CMK (cell line): ENCODE data around the gene MN1.

Source experiments
- DNase-seq: peaks from one replicate; pipeline ENCODE4 v3.0.0-alpha.2; 2010; ENCODE audit warnings: low read depth

The MN1 gene

GRCh38 chr22:27801616-27802345 lies at the start of gene MN1:
Gene MN1, minus strand, starts transcription at chr22:27801756. Its CDS starts 1,213 bp downstream, at chr22:27800543.
- DNase-seq, result no peak

- no peak for DNase-seq
Observed at GRCh38 chr22:27850000-27850521, 48.5 kb upstream of the MN1 start.

GRCh38 chr22:27848005-27848404 lies 46.4 kb upstream of the MN1 start:
- no peak for DNase-seq

DNA sequence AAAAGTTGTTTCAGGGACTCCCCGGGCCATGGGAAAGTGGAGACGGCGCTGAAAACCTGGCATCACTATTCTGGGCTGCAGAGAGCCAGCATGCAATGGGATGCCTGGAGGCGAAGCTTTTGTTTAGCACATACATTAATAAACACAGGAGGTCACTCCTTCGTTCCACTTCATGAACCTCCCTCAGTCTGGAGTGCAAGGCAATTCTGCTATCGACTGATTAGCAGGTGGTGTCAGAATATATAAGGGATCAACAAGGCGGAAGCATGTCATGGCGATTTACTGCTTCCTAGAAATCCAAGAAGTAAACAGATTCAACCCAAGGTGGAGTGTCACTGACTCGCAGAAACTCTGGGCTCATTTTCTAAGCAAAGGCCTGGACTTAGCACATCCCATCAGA lies 45.4 kb upstream of the MN1 start:
- DNase-seq, result no peak

GRCh38 chr22:27846248-27846757 lies 44.7 kb upstream of the MN1 start:
- DNase-seq, result no peak

DNA sequence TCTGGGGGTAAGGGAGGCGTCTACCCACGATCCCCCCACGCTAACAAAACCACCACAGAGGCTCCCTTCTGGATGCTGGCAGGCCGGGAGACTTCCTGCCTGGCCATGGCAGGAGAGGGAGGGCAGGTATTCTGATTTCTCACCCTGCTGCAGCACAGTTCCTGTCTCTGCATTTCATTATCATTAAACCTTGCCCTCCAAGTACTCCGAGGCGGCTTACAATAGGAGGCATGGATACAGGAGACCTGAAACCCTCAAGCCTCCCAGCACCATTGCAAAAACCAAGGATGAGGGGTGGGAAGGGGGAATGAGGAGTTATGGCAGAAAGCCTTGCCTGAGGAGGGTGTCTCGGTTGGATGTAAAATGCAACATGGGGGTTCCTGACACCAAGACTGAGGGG lies 44.1 kb upstream of the MN1 start:
- no peak for DNase-seq

- no peak for DNase-seq
Observed at GRCh38 chr22:27844656-27845591, 43.4 kb upstream of the MN1 start.

- no peak for DNase-seq
Observed at GRCh38 chr22:27844256-27844655, 42.7 kb upstream of the MN1 start.

- DNase-seq, result no peak
Observed at GRCh38 chr22:27843441-27843840, 41.9 kb upstream of the MN1 start.

DNA sequence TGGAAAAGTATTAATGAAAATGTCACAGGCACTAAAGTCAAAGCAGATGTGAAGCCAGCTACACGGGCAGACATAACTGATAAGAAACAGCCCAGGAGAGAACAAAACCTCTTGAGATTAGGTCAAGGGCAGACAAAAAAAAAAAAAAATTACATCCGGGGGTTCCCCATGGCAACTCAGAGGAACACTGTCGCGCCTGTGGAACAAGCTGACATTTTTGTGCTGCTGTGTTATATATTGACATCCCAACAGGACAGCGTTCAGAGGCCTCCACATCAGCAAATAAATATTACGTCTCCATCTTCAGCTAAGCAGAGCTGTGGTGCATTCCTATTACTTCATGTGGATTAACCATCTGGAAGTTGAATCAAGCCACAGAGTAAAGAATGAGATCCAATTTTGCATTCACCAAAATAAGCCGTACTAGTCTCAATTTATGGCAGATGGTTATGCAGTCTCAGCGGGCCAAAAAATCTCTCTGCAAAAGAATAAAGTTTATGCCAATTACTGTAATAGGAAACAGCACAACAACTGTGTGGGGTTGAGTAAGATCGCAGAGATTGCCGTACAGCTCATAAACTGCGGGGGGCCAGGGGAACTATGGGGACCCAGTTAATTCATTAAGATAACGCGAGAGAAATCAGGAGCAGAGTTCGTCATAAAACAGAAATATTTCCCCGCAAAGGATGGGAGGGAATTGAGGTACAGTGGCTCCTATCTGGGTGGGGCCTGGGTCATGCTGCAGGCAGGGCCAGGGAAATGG lies 41.3 kb upstream of the MN1 start:
- no peak for DNase-seq

- DNase-seq, result no peak
Observed at GRCh38 chr22:27842201-27842600, 40.6 kb upstream of the MN1 start.

DNA sequence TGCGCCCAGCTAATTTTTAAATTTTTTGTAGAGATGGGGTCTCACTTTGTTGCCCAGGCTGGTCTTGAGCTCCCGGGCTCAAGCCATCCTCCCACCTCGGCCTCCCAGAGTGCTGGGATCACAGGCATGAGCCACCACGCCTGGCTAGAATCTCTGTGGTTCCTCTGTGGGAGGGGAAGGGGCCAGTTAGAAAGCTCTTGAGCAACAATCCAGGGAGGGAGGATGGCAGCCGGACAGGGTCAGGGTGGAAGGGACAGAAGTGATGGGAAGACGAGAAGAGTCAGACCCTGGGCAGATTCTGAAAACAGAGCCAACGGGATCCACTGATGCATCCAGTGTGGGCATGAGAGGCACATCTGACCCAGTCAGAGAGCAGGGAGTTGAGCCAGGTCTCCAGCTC lies 38.9 kb upstream of the MN1 start:
- DNase-seq, result no peak

GRCh38 chr22:27839057-27839660 lies 37.6 kb upstream of the MN1 start:
- no peak for DNase-seq

DNA sequence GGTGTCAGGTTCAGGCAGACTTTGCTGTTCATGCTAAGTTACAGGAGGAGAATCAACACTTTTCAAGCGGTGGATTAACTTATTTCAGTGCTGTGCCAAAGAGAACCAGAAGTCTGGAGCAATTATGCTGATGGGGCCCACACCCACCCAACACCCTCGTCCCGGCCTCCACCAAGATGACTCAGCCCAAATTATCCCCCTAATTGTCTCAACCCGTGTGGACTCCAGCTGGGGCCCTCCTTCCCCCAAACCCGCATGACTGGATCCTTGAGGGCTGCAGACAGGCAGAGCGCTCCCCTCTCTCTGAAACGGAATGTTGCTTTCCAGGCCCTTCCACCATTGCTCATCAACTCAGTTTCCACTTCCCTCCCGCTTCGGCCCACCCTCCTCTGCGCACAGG lies 34.6 kb upstream of the MN1 start:
- no peak for DNase-seq

DNA sequence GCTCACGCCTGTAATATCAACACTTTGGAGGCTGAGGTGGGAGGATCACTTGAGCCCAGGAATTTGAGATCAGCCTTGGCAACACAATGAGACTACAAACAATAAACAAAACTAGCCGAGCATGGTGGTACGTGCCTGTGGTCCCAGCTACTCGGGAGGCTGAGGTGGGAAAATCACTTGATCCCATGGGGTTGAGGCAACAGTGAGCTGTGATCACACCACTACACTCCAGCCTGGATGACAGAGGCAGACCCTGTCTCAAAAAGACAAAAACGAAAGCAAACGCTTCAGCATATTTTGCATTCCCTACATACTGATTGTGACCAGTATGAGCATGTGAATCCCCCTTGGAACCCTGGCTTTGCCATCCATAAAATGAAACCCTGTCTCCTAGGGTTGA lies 33.9 kb upstream of the MN1 start:
- no peak for DNase-seq

DNA sequence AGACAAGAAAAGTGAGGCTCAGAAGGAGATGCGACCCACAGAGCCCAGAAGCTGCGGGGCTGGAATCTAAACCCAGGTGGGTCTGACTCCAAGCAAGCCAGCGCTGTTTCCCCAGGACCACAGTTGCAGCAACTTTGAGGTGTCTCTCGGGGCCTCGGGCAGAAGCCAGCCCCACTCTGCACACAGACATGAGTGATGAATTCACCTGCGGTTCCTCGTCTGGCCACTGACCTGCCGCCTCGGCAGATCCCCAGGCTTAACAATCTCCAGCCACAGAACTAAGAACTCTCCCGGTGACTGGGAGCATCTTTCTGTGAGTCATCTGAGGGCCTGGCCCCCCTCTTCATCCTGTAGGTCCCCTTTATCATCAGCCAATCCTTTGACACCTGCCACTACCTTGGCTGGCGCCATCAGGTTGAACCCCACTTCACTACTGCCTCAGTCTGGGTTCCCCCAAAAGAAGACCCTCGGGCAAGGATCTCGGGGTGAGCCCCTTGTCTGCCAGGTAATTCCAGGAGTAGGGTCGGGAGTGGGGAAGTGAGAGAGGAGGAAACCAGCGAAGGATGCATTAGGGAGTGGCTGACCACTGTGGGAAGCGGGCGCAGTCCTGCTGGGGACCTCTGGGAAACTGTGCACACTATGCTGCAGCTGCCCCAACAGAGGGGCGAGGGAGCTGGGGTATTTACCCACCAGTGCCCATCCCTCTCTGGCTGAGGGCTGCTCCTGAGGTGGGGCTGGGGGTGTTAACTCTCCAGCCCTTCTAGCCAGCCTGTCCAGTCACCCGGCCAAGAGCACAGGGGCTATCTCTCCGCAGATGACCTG lies 33.0 kb upstream of the MN1 start:
- no peak for DNase-seq

GRCh38 chr22:27833803-27834202 lies 32.2 kb upstream of the MN1 start:
- no peak for DNase-seq

DNA sequence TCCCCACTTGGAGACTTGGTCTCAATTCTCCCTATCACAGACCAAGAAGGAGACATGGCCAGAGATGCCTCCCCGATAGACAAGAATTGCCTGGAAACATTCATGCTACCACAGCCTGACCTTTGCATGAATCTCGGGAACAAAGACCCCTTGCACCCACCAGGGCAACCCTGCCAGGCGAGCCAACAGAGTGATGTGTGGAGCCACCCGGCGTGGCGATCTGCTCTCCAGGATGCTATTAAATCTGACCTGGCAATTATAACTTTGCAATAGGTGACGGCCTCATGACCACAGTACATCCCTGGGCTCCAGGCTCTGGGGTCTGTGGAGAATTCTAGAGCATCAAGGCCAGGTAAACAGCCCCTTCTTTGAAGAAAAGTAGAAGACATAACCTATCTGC lies 31.1 kb upstream of the MN1 start:
- no peak for DNase-seq

GRCh38 chr22:27829620-27830019 lies 28.1 kb upstream of the MN1 start:
- DNase-seq, result no peak
